CD8-positive, alpha-beta memory T cell (primary cell): ENCODE measurements around the gene GIMD1. TPM values are rescaled to one million over a fixed set of nuclear protein-coding genes. Genes with fewer than 3 reads are reported as not detected.
A peak's percentile ranks its signal among the peaks of the same experiment; 100 is the strongest.

Source experiments
- CTCF ChIA-PET: fragments of 350-600 bp; sonication (Branson Sonifier 250); formaldehyde crosslinking; loops from one replicate; lab custom pipeline; 2021; ENCODE audit warnings: antibody characterized with exemption; lab: Charles Lee
- POLR2A ChIA-PET: fragments of 350-600 bp; sonication (Branson Sonifier 250); formaldehyde crosslinking; loops from one replicate; lab custom pipeline; 2021; ENCODE audit warnings: antibody characterized with exemption; lab: Charles Lee
- DNase-seq, 5 donors: peaks; one replicate each; pipeline versions ENCODE4 v3.0.0 to v3.0.0-alpha.2; 2020 to 2022; ENCODE audit warnings: mixed read lengths in 1 of 5
- H3K27ac ChIP-seq: one replicate; pipeline ENCODE4 v1.7.0; 2013; ENCODE audit warnings: low read depth, mild to moderate bottlenecking, low read length, moderate library complexity
- H3K27me3 ChIP-seq: 2 replicates; pipeline ENCODE4 v1.7.0; 2013; ENCODE audit warnings: low read length, mild to moderate bottlenecking; ENCODE audit not compliant: insufficient read depth, poor library complexity, severe bottlenecking
- H3K36me3 ChIP-seq: 2 replicates; pipeline ENCODE4 v1.7.0; 2013; ENCODE audit warnings: mild to moderate bottlenecking, low read length, moderate library complexity; ENCODE audit not compliant: insufficient read depth
- H3K4me1 ChIP-seq: 2 replicates; pipeline ENCODE4 v1.7.0; 2013; ENCODE audit warnings: mild to moderate bottlenecking, low read length, moderate library complexity; ENCODE audit not compliant: insufficient read depth
- H3K4me3 ChIP-seq: 2 replicates; pipeline ENCODE4 v1.7.0; 2013; ENCODE audit warnings: mild to moderate bottlenecking, low read length
- H3K9me3 ChIP-seq: 2 replicates; pipeline ENCODE4 v1.7.0; 2013; ENCODE audit warnings: mild to moderate bottlenecking, low read length
- H3K27ac Mint-ChIP-seq, 8 donors: one replicate each; pipeline ENCODE4 v1.8.0; 2020 to 2021; ENCODE audit warnings: mixed read lengths in 8 of 8, mild to moderate bottlenecking in 6 of 8, inconsistent platforms in 3 of 8, moderate library complexity in 3 of 8
- H3K27me3 Mint-ChIP-seq, 2 donors: one replicate each; pipeline ENCODE4 v1.8.0; 2020 to 2021; ENCODE audit warnings: mixed read lengths in 2 of 2, mild to moderate bottlenecking in 1 of 2, moderate library complexity in 1 of 2
- H3K36me3 Mint-ChIP-seq, 3 donors: one replicate each; pipeline ENCODE4 v1.8.0; 2020 to 2021; ENCODE audit warnings: mixed read lengths in 3 of 3, inconsistent platforms in 1 of 3, mild to moderate bottlenecking in 1 of 3
- H3K4me1 Mint-ChIP-seq, 3 donors: one replicate each; pipeline ENCODE4 v1.8.0; 2020 to 2021; ENCODE audit warnings: mixed read lengths in 3 of 3, inconsistent platforms in 1 of 3, mild to moderate bottlenecking in 1 of 3
- H3K4me3 Mint-ChIP-seq, 7 donors: one replicate each; pipeline ENCODE4 v1.8.0; 2020 to 2021; ENCODE audit warnings: mixed read lengths in 7 of 7, mild to moderate bottlenecking in 6 of 7, moderate library complexity in 4 of 7, inconsistent platforms in 2 of 7
- H3K9me3 Mint-ChIP-seq, 5 donors: one replicate each; pipeline ENCODE4 v1.8.0; 2020 to 2022; ENCODE audit warnings: mixed read lengths in 5 of 5, mild to moderate bottlenecking in 3 of 5, moderate library complexity in 2 of 5, inconsistent platforms in 1 of 5
- polyA plus RNA-seq: library from polyadenylated mRNA; unstranded; fragments of 300-500 nt; fragmentation: Illumina TruSeq; gene quantifications from one replicate; pipeline ENCODE4 v1.2.3, GENCODE V29; 2021
- total RNA-seq, 2 experiments: library from RNA; stranded (reverse); gene quantifications; one replicate each; pipeline ENCODE4 v1.2.3, GENCODE V29; 2021

GIMD1 gene
- total and polyA plus RNA-seq, 3 experiments from 2014 or later = not detected

DNA sequence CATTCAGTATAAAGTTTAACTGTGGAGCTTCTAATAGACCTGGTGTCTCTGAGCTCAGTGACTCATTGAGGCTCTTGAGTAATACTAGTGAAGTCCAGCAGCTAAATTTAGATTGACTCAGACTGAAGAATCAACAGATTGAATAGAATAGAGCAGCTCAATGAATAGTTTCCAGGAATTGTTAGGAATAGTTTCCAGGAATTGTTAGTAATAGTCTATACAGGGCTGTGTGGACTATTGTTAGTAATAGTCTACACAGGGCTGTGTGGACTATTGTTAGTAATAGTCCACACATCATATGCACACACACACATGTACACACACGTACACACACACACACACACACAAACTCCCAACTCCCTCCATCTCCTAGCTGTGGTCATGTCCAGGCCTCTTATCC, 3.0 kb downstream of the GIMD1 start:
- Histone ChIP-seq H3K4me3 (no peak overlapping the region), H3K27ac (no peak overlapping the region), H3K9me3 (no peaks in the 10 kb centered on the region), H3K36me3 (no peaks in the 10 kb centered on the region), H3K4me1 (no peaks in the 10 kb centered on the region), H3K27me3 (no peaks in the 10 kb centered on the region)
- ChIA-PET CTCF (no interaction called here), POLR2A (no interaction called here)
- no peak overlapping the region for H3K4me3 Mint-ChIP-seq
- H3K36me3 Mint-ChIP-seq = no peaks in the 10 kb centered on the region
- H3K4me1 Mint-ChIP-seq = peaks cover 0 to 1% (median 0%) of the 10 kb centered on the region in 3 donors
- peaks cover 5 to 27% of the 10 kb centered on the region in 2 donors for H3K27me3 Mint-ChIP-seq
- H3K27ac Mint-ChIP-seq = no peak overlapping the region
- DNase-seq = no peak
- no peaks in the 10 kb centered on the region for H3K9me3 Mint-ChIP-seq

DNA sequence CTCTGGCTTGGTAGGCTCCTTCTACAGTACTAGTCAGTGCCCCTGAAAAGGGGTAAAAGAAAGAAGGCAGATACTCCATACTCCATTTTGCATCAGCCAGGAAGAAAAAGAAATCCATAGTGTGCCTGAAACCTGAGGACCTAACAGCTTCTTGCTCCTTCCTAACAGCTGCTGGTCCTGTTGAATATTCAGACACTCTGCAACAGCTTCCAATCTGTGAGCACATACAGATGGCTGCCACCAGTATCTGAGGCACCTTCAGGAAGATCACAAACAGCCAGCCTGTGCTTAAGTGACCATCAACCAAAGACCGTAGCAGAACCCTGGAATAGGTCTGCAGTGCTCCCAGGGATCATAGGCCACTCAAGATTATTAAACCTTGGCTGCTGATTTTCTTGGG, 4.3 kb downstream of the GIMD1 start:
- Mint-ChIP-seq H3K4me3 (no peak overlapping the region), H3K36me3 (no peaks in the 10 kb centered on the region), H3K27ac (no peak overlapping the region), H3K27me3 (peaks cover 4 to 21% of the 10 kb centered on the region in 2 donors), H3K9me3 (no peaks in the 10 kb centered on the region), H3K4me1 (peaks cover 0 to under 1% (median 0%) of the 10 kb centered on the region in 3 donors)
- H3K4me3 ChIP-seq = no peak overlapping the region
- H3K27ac ChIP-seq = no peak overlapping the region
- H3K36me3 ChIP-seq = no peaks in the 10 kb centered on the region
- no peaks in the 10 kb centered on the region for H3K4me1 ChIP-seq
- no peak for DNase-seq
- ChIA-PET CTCF (no interaction called here), POLR2A (no interaction called here)
- no peaks in the 10 kb centered on the region for H3K27me3 ChIP-seq
- no peaks in the 10 kb centered on the region for H3K9me3 ChIP-seq

DNA sequence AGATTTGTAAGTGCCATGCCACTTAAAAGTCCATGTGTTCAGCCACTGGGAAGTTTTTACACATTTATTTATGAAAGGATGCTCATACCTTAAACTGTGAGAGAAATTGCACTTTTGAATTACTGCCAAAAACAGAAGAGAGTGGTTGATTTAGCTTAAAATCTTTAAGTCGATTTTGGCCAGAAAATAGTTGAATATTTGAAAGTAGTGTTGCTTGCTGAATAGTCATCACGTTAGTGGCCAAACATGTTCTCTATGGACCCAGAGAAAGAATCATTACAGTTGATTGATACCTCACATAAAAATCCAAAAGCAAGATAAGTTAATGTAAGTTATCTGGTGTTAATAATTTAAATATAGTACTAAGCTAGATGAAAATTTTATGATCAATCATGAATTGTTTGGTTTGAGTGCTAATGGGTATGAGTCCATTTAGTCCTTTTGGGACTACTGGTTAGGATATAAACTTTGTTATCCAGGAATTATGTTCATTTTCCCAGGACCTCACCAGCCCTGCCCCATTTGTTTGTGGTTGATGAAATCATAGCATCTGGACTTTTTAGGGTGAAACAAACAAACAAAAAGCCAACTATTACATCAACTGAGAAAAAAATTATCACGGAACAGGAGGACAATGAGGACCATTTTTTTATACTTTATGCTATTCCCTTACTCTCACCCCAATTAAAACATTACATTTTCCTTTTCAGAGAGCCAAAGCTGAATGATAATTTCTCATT, 6.3 kb downstream of the GIMD1 start:
- POLR2A ChIA-PET = no interaction called here
- H3K27me3 ChIP-seq = no peaks in the 10 kb centered on the region
- no peaks in the 10 kb centered on the region for H3K4me1 Mint-ChIP-seq
- DNase-seq = no peak
- H3K27ac Mint-ChIP-seq = peak overlapping the region in 1 of 8 donors; percentile 26
- no peak overlapping the region for H3K4me3 Mint-ChIP-seq
- H3K4me1 ChIP-seq = no peaks in the 10 kb centered on the region
- CTCF ChIA-PET = no interaction called here
- no peaks in the 10 kb centered on the region for H3K36me3 ChIP-seq
- peaks cover 0 to 12% of the 10 kb centered on the region in 2 donors for H3K27me3 Mint-ChIP-seq
- H3K9me3 ChIP-seq = no peaks in the 10 kb centered on the region
- H3K27ac ChIP-seq = no peak overlapping the region
- no peak overlapping the region for H3K4me3 ChIP-seq
- H3K36me3 Mint-ChIP-seq = no peaks in the 10 kb centered on the region
- H3K9me3 Mint-ChIP-seq = no peaks in the 10 kb centered on the region

DNA sequence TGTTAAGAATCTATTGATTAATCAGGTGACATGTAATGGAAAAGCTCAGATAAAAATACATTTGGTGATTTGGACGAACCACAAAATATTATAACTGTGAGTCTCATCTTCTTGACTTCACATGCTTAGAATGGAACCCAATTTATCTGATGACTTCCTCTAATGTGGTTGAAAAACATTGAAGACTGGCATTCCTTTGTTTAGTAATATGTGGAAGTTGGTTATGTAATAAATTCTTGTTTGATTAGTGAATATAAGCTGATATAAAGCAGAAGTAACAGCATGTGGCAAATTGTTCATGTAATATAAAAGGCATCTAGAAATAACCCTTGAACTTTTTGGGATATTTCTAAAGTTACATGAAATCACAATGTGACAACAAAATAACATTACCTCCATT, 9.7 kb downstream of the GIMD1 start:
- Mint-ChIP-seq H3K27ac (no peak overlapping the region), H3K9me3 (no peaks in the 10 kb centered on the region), H3K27me3 (peaks cover 0 to 9% of the 10 kb centered on the region in 2 donors), H3K4me1 (no peaks in the 10 kb centered on the region), H3K36me3 (no peaks in the 10 kb centered on the region), H3K4me3 (no peak overlapping the region)
- Histone ChIP-seq H3K9me3 (no peaks in the 10 kb centered on the region), H3K4me1 (no peaks in the 10 kb centered on the region), H3K27ac (no peak overlapping the region), H3K36me3 (no peaks in the 10 kb centered on the region), H3K27me3 (no peaks in the 10 kb centered on the region), H3K4me3 (no peak overlapping the region)
- CTCF ChIA-PET = no interaction called here
- no peak for DNase-seq
- POLR2A ChIA-PET = no interaction called here

DNA sequence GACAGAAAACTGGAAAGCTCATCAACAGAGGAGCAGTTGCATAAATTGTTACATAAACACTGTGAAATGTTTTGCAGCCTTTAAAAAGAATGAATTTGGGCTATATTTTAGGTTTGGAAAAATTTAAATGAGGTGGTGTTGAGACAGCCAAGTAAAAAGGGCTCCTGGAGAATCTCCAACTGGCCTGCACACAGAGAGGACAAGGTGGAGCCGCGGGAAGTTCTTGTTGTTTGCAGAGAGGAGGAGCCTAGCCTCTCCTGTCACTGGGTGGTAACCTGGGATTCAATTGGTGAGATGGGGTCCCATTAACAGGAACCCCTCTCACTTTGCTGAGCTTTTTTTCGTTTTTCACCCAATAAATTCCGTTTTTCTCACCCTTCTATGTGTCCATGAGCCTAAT, 13.4 kb downstream of the GIMD1 start:
- no peaks in the 10 kb centered on the region for H3K4me1 ChIP-seq
- POLR2A ChIA-PET = no interaction called here
- no peak overlapping the region for H3K4me3 ChIP-seq
- no peaks in the 10 kb centered on the region for H3K9me3 Mint-ChIP-seq
- H3K9me3 ChIP-seq = no peaks in the 10 kb centered on the region
- no peaks in the 10 kb centered on the region for H3K27me3 ChIP-seq
- no peak for DNase-seq
- CTCF ChIA-PET = no interaction called here
- no peak overlapping the region for H3K27ac ChIP-seq
- no peaks in the 10 kb centered on the region for H3K27me3 Mint-ChIP-seq
- H3K4me3 Mint-ChIP-seq = no peak overlapping the region
- peaks cover 0 to 18% (median 7%) of the 10 kb centered on the region in 3 donors for H3K36me3 Mint-ChIP-seq
- H3K27ac Mint-ChIP-seq = no peak overlapping the region
- H3K4me1 Mint-ChIP-seq = no peaks in the 10 kb centered on the region
- H3K36me3 ChIP-seq = no peaks in the 10 kb centered on the region

DNA sequence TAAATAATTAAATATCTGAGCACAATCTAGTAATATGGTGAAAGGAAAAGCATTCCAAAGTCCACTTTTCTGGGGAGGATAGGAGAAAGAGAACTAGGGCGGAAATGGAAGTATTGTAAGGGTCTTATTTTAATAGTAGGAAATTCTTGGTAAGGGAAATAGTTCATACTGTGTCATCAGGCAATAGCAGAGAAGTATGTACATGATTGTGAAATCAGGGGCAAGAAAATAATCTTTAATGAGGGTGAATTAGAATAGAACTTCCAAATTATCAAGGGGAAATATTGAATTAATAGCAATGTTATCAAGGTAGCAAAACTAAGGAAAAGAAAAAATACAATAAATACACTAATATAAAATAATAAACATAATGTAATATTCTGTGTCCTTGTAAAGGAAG, 14.8 kb downstream of the GIMD1 start:
- Histone ChIP-seq H3K27ac (no peak overlapping the region), H3K9me3 (no peaks in the 10 kb centered on the region), H3K27me3 (no peaks in the 10 kb centered on the region), H3K4me3 (no peak overlapping the region), H3K4me1 (no peaks in the 10 kb centered on the region), H3K36me3 (no peaks in the 10 kb centered on the region)
- no peaks in the 10 kb centered on the region for H3K9me3 Mint-ChIP-seq
- no peak overlapping the region for H3K4me3 Mint-ChIP-seq
- H3K4me1 Mint-ChIP-seq = no peaks in the 10 kb centered on the region
- peak overlapping the region in 1 of 8 donors; percentile 21 for H3K27ac Mint-ChIP-seq
- no peaks in the 10 kb centered on the region for H3K27me3 Mint-ChIP-seq
- H3K36me3 Mint-ChIP-seq = peaks cover 0 to 27% (median 12%) of the 10 kb centered on the region in 3 donors
- POLR2A ChIA-PET = no interaction called here
- DNase-seq = no peak
- CTCF ChIA-PET = no interaction called here

DNA sequence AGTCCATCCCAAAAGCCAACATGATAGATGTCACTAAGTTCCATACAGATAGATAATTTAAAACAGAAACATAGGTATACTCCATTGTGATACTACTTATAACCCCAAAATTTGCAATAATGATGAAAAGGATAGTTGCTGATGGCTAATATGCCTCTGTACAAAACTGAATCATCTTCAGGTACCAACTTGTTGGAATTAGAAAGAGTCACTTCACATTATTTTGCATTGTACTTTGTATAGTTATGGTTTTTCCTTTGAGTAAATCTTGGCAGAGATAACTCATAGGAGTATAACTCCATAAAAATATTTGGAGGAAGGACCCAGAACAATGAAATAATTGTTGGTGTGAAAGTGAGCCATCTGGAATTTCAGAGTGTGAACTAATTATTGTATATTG, 17.6 kb downstream of the GIMD1 start:
- no peaks in the 10 kb centered on the region for H3K9me3 Mint-ChIP-seq
- no peaks in the 10 kb centered on the region for H3K4me1 Mint-ChIP-seq
- H3K27me3 ChIP-seq = no peaks in the 10 kb centered on the region
- H3K4me3 ChIP-seq = no peak overlapping the region
- peaks cover 3 to 47% (median 18%) of the 10 kb centered on the region in 3 donors for H3K36me3 Mint-ChIP-seq
- no peak overlapping the region for H3K4me3 Mint-ChIP-seq
- H3K9me3 ChIP-seq = no peaks in the 10 kb centered on the region
- H3K27ac Mint-ChIP-seq = no peak overlapping the region
- H3K27me3 Mint-ChIP-seq = no peaks in the 10 kb centered on the region
- no peaks in the 10 kb centered on the region for H3K4me1 ChIP-seq
- H3K27ac ChIP-seq = no peak overlapping the region
- no peak for DNase-seq
- H3K36me3 ChIP-seq = peaks cover 8% of the 10 kb centered on the region
- CTCF ChIA-PET = no interaction called here
- POLR2A ChIA-PET = no interaction called here

DNA sequence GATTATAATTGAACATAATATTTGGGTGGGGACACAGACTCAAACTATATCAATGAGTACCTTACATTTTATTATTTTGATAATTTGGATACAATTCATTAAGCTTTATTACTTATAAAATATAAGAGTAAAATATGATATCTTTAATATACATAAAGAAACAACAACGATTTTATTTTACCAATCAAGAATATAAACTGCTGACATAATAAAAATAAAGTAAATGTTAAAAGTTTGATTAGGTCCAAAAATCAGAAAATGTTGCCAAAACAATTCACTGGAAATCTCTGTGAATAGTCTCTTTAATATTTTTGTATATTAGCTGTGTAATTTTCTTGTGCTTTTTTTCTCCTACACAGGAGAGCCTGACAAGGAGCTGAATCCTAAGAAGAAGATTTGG, 21.4 kb downstream of the GIMD1 start:
- Histone ChIP-seq H3K27ac (no peak overlapping the region), H3K27me3 (no peaks in the 10 kb centered on the region), H3K4me3 (no peak overlapping the region), H3K36me3 (peaks cover 8% of the 10 kb centered on the region), H3K4me1 (no peaks in the 10 kb centered on the region), H3K9me3 (no peaks in the 10 kb centered on the region)
- no peaks in the 10 kb centered on the region for H3K27me3 Mint-ChIP-seq
- no peak overlapping the region for H3K4me3 Mint-ChIP-seq
- H3K9me3 Mint-ChIP-seq = no peaks in the 10 kb centered on the region
- ChIA-PET CTCF (interaction anchor here (1.1 kb wide), 1 partner anchor 16 kb away, joined by 3 read pairs; no protein-coding TSS in a partner anchor), POLR2A (no interaction called here)
- H3K27ac Mint-ChIP-seq = no peak overlapping the region
- H3K4me1 Mint-ChIP-seq = peaks cover 24 to 32% (median 31%) of the 10 kb centered on the region in 3 donors
- DNase-seq = no peak
- peaks cover 3 to 68% (median 19%) of the 10 kb centered on the region in 3 donors for H3K36me3 Mint-ChIP-seq
